ENCODE results near the gene EPB41L3. TPM values are rescaled to one million over a fixed set of nuclear protein-coding genes. Genes with fewer than 3 reads are reported as not detected.

EPB41L3 gene
- total and polyA plus RNA-seq, 4 experiments from 2014 or later = 0.89 to 3.3 (median 3.2) TPM; not detected in 1

DNA sequence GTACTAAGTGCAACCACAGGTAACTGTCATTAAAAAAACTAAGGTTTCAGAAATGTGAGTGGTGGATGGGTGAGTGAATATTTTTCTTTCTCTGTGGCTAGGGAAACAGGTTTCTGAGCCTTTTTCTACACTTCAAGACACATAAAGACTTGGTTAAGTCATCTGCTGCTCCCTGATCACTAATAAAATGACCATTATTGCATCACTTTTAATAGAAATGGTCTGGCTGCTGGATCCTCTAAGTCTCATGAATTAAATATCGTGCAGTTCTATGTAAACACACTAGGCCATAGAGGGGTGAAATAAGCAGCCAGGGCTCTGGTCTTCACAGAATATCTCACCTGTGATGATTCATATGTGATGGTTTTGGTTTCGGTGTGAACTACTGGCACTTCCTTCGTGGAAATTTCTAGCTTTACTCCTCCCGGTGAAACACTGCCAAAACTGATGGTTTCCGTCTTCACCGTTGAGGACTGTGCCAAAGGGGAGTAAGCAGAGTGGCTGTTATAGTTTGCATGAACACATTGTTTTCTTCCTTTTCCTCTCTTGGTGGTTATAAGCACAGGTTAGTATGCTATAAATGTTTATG, 147.8 kb downstream of the EPB41L3 start:
- intact Hi-C loops (cut with micrococcal nuclease) = loop anchor here (10.0 kb wide), 1 partner anchor 161 kb away; no protein-coding TSS in a partner anchor
- H3K9me3 Mint-ChIP-seq = no peaks in the 10 kb centered on the region
- DNase-seq = no peak

DNA sequence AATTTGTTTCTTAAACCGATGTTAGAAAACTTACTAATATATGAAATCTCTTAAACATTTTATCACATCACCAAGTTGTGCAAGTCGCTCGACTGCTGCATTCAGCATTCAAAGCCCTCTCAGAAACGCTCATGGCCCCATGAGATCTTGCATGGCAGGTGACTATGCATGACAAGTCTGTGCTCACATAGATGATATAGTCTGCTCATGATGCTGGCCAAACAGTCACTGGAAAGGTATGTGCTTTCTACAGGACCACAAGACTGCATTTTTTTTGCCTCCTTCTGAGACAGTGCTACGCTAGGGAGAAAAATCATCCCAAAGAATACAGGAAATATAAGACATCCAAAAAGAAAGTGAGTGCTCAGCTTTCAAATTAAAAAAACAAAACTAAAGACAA, 150.0 kb downstream of the EPB41L3 start:
- peaks cover 0 to 7% (median 0%) of the 10 kb centered on the region in 8 donors for H3K9me3 Mint-ChIP-seq
- DNase-seq = no peak
- Histone ChIP-seq H3K36me3 (ENCODE audit: insufficient read depth, low read length) (no peaks in the 10 kb centered on the region), H3K9me3 (ENCODE audit: control insufficient read depth in 1 of 2, low read length in 2 of 2) (no peaks in the 10 kb centered on the region), H3K27me3 (ENCODE audit: insufficient read depth, low read length) (no peaks in the 10 kb centered on the region), H3K4me3 (ENCODE audit: low read length in 2 of 2) (no peak overlapping the region), H3K27ac (ENCODE audit: low read depth, low read length) (no peak overlapping the region), H3K4me1 (ENCODE audit: insufficient read depth, low read length) (peaks cover 4% of the 10 kb centered on the region)
- POLR2A ChIA-PET (ENCODE audit: partially characterized antibody) = no interaction called here
- no peak overlapping the region for H3K4me3 Mint-ChIP-seq
- H3K4me1 Mint-ChIP-seq = peaks cover 0 to 15% (median 7%) of the 10 kb centered on the region in 4 donors
- CTCF ChIA-PET (ENCODE audit: partially characterized antibody) = no interaction called here
- intact Hi-C loops (cut with micrococcal nuclease) = loop anchor here (10.0 kb wide), 1 partner anchor 159 kb away; no protein-coding TSS in a partner anchor
- peaks cover 3 to 20% of the 10 kb centered on the region in 2 donors for H3K27me3 Mint-ChIP-seq
- peaks cover 0 to 3% of the 10 kb centered on the region in 2 donors for H3K36me3 Mint-ChIP-seq
- no peak overlapping the region for H3K27ac Mint-ChIP-seq

More for the DNA sequence above, 147.8 kb downstream of the EPB41L3 start:
- Histone ChIP-seq H3K4me1 (ENCODE audit: insufficient read depth, low read length) (peaks cover 4% of the 10 kb centered on the region), H3K4me3 (ENCODE audit: low read length in 2 of 2) (no peak overlapping the region), H3K9me3 (ENCODE audit: control insufficient read depth in 1 of 2, low read length in 2 of 2) (no peaks in the 10 kb centered on the region), H3K36me3 (ENCODE audit: insufficient read depth, low read length) (no peaks in the 10 kb centered on the region), H3K27ac (ENCODE audit: low read depth, low read length) (no peak overlapping the region), H3K27me3 (ENCODE audit: insufficient read depth, low read length) (no peaks in the 10 kb centered on the region)
- Mint-ChIP-seq H3K27ac (peak overlapping the region in 2 of 7 donors; percentile 22 to 58), H3K36me3 (no peaks in the 10 kb centered on the region), H3K4me3 (peak overlapping the region in 3 of 8 donors; percentile 16 to 38 (median 17)), H3K4me1 (peaks cover 0 to 15% (median 7%) of the 10 kb centered on the region in 4 donors), H3K27me3 (peaks cover 6 to 16% of the 10 kb centered on the region in 2 donors)
- CTCF ChIA-PET (ENCODE audit: partially characterized antibody) = no interaction called here
- POLR2A ChIA-PET (ENCODE audit: partially characterized antibody) = no interaction called here

DNA sequence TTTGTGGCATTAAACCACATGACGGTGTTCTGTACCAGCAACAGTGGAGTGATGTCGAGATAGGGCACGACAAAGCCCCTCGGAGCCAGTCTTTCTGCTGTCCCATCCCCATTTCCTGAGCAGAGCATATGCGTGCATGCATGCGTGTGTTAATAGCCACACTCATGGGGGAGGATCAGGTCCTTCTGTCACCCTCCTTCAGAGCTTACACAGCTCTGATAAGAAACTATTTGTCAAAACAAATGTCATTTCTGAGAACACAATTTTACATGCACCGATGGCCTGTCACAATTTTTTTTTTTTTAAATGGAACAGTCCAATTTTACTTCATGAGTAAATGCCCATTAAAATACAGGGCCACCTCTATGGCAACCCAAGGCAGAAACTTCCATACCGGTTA, 152.4 kb downstream of the EPB41L3 start:
- H3K27ac Mint-ChIP-seq = no peak overlapping the region
- H3K27ac ChIP-seq (ENCODE audit: low read depth, low read length) = no peak overlapping the region
- H3K27me3 Mint-ChIP-seq = peaks cover 2 to 24% of the 10 kb centered on the region in 2 donors

DNA sequence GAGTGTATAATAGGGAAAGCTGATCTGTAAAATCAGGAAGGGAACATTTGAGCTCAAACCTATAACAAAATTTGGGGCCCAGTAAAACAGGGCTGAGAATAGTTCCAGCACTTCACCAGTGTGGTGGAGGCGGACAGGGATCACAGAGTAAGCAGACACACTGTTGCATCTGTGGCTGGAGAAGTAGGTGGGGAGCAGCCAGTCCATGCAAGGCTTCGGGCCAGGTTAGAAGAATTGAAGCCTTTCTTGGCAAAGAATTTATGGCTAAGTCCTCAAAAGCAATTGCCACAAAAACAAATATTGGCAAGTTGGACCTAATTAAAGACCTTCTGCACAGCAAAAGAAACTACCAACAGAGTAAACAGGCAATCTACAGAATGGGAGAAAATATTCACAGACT, 154.4 kb downstream of the EPB41L3 start:
- Mint-ChIP-seq H3K27ac (no peak overlapping the region), H3K27me3 (peaks cover 0 to 16% of the 10 kb centered on the region in 2 donors), H3K36me3 (peaks cover 0 to 5% of the 10 kb centered on the region in 2 donors), H3K9me3 (peaks cover 0 to 11% (median 0%) of the 10 kb centered on the region in 8 donors), H3K4me3 (no peak overlapping the region), H3K4me1 (peaks cover 0 to under 1% (median 0%) of the 10 kb centered on the region in 4 donors)
- ChIA-PET CTCF (ENCODE audit: partially characterized antibody) (no interaction called here), POLR2A (ENCODE audit: partially characterized antibody) (no interaction called here)
- no peak overlapping the region for H3K4me3 ChIP-seq (ENCODE audit: low read length in 2 of 2)
- H3K36me3 ChIP-seq (ENCODE audit: insufficient read depth, low read length) = no peaks in the 10 kb centered on the region
- H3K27me3 ChIP-seq (ENCODE audit: insufficient read depth, low read length) = no peaks in the 10 kb centered on the region
- no peak overlapping the region for H3K27ac ChIP-seq (ENCODE audit: low read depth, low read length)
- no peak for DNase-seq
- intact Hi-C loops (cut with micrococcal nuclease) = no loop called here
- H3K4me1 ChIP-seq (ENCODE audit: insufficient read depth, low read length) = no peaks in the 10 kb centered on the region
- no peaks in the 10 kb centered on the region for H3K9me3 ChIP-seq (ENCODE audit: control insufficient read depth in 1 of 2, low read length in 2 of 2)

More for the DNA sequence above, 152.4 kb downstream of the EPB41L3 start:
- Mint-ChIP-seq H3K36me3 (peaks cover 0 to 5% of the 10 kb centered on the region in 2 donors), H3K4me1 (peaks cover 0 to 15% (median 7%) of the 10 kb centered on the region in 4 donors), H3K9me3 (peaks cover 0 to 11% (median 0%) of the 10 kb centered on the region in 8 donors), H3K4me3 (no peak overlapping the region)
- no peaks in the 10 kb centered on the region for H3K27me3 ChIP-seq (ENCODE audit: insufficient read depth, low read length)
- no peak overlapping the region for H3K4me3 ChIP-seq (ENCODE audit: low read length in 2 of 2)
- no peak for DNase-seq
- H3K4me1 ChIP-seq (ENCODE audit: insufficient read depth, low read length) = peaks cover 4% of the 10 kb centered on the region
- no peaks in the 10 kb centered on the region for H3K36me3 ChIP-seq (ENCODE audit: insufficient read depth, low read length)
- POLR2A ChIA-PET (ENCODE audit: partially characterized antibody) = no interaction called here
- CTCF ChIA-PET (ENCODE audit: partially characterized antibody) = no interaction called here
- no peaks in the 10 kb centered on the region for H3K9me3 ChIP-seq (ENCODE audit: control insufficient read depth in 1 of 2, low read length in 2 of 2)
- intact Hi-C loops (cut with micrococcal nuclease) = loop anchor here (10.0 kb wide), 1 partner anchor 157 kb away; no protein-coding TSS in a partner anchor

DNA sequence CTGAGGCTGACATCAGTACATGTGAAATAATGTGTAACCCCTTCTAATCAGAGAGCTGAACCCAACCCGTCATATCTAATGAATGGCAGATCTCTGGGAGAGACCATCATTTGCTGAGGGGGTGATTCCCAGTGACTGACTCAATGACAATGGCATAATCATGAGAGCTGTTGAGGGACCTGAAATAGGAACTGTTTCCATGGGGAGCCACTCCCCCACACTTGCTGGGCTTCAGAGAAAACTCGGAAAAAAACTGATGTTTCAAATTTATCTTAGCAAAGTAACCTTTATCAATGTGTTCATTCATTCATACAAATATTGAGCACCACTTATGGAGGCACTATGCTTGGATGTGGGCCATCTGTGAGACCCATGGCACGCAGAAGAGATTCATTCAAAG, 154.9 kb downstream of the EPB41L3 start:
- Histone ChIP-seq H3K27me3 (ENCODE audit: insufficient read depth, low read length) (no peaks in the 10 kb centered on the region), H3K9me3 (ENCODE audit: control insufficient read depth in 1 of 2, low read length in 2 of 2) (no peaks in the 10 kb centered on the region), H3K4me3 (ENCODE audit: low read length in 2 of 2) (no peak overlapping the region), H3K36me3 (ENCODE audit: insufficient read depth, low read length) (no peaks in the 10 kb centered on the region), H3K27ac (ENCODE audit: low read depth, low read length) (no peak overlapping the region), H3K4me1 (ENCODE audit: insufficient read depth, low read length) (no peaks in the 10 kb centered on the region)
- ChIA-PET CTCF (ENCODE audit: partially characterized antibody) (no interaction called here), POLR2A (ENCODE audit: partially characterized antibody) (no interaction called here)
- H3K36me3 Mint-ChIP-seq = peaks cover 0 to 5% of the 10 kb centered on the region in 2 donors
- intact Hi-C loops (cut with micrococcal nuclease) = no loop called here
- no peaks in the 10 kb centered on the region for H3K4me1 Mint-ChIP-seq
- H3K27ac Mint-ChIP-seq = no peak overlapping the region
- peaks cover 0 to 11% (median 0%) of the 10 kb centered on the region in 8 donors for H3K9me3 Mint-ChIP-seq
- no peak for DNase-seq
- peaks cover 0 to 12% of the 10 kb centered on the region in 2 donors for H3K27me3 Mint-ChIP-seq
- H3K4me3 Mint-ChIP-seq = no peak overlapping the region

DNA sequence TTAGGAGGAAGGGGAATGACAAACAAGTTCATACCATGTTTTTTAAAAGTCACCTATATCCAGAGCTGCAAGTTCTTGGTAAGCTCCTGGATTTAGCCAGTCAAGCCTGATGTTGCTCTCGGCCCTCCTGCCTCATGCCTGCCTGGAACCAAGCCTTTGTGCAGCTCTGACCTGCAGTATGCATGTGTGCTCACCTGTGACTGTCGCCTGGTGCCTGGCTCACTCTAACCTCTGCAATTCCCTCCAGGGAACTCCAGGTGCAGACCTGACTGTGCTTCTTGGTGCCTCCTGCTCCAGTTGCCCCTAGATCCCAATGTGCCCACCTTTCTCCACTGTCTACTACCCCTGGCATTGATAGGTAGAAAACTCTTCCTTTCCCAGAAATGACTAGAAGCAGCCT, 163.2 kb downstream of the EPB41L3 start:
- no peak overlapping the region for H3K27ac ChIP-seq (ENCODE audit: low read depth, low read length)
- H3K9me3 ChIP-seq (ENCODE audit: control insufficient read depth in 1 of 2, low read length in 2 of 2) = no peaks in the 10 kb centered on the region
- no peak for DNase-seq
- Mint-ChIP-seq H3K9me3 (no peaks in the 10 kb centered on the region), H3K27ac (no peak overlapping the region), H3K36me3 (no peaks in the 10 kb centered on the region), H3K4me1 (no peaks in the 10 kb centered on the region), H3K4me3 (no peak overlapping the region), H3K27me3 (no peaks in the 10 kb centered on the region)
- no peaks in the 10 kb centered on the region for H3K36me3 ChIP-seq (ENCODE audit: insufficient read depth, low read length)
- no peak overlapping the region for H3K4me3 ChIP-seq (ENCODE audit: low read length in 2 of 2)
- intact Hi-C loops (cut with micrococcal nuclease) = no loop called here
- no peaks in the 10 kb centered on the region for H3K4me1 ChIP-seq (ENCODE audit: insufficient read depth, low read length)
- no peaks in the 10 kb centered on the region for H3K27me3 ChIP-seq (ENCODE audit: insufficient read depth, low read length)
- ChIA-PET CTCF (ENCODE audit: partially characterized antibody) (no interaction called here), POLR2A (ENCODE audit: partially characterized antibody) (no interaction called here)

DNA sequence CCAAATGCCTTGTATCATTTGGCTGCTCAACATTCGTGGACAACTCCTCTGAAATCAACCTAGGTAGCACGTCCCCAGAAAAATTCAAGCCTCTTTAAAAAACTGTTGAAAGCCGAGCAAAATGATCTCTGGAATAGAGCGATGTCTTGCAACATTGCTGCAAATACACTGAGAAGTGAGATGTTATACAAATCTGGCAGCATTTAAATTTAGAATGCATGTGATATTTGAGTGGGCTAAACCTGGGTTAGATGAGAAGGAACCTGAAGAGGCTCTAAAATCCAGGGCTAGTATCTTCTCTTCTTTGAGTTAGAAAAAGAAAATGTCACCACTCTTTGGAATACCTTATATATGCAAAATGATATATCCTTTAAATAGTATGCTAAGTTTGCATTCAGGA, 166.8 kb downstream of the EPB41L3 start:
- no peaks in the 10 kb centered on the region for H3K36me3 ChIP-seq (ENCODE audit: insufficient read depth, low read length)
- H3K27me3 ChIP-seq (ENCODE audit: insufficient read depth, low read length) = no peaks in the 10 kb centered on the region
- Mint-ChIP-seq H3K4me1 (no peaks in the 10 kb centered on the region), H3K9me3 (no peaks in the 10 kb centered on the region), H3K36me3 (no peaks in the 10 kb centered on the region), H3K4me3 (no peak overlapping the region), H3K27ac (no peak overlapping the region), H3K27me3 (peaks cover 4 to 6% of the 10 kb centered on the region in 2 donors)
- H3K27ac ChIP-seq (ENCODE audit: low read depth, low read length) = no peak overlapping the region
- intact Hi-C loops (cut with micrococcal nuclease) = no loop called here
- H3K4me3 ChIP-seq (ENCODE audit: low read length in 2 of 2) = no peak overlapping the region
- POLR2A ChIA-PET (ENCODE audit: partially characterized antibody) = no interaction called here
- DNase-seq = no peak
- no peaks in the 10 kb centered on the region for H3K9me3 ChIP-seq (ENCODE audit: control insufficient read depth in 1 of 2, low read length in 2 of 2)
- CTCF ChIA-PET (ENCODE audit: partially characterized antibody) = no interaction called here
- H3K4me1 ChIP-seq (ENCODE audit: insufficient read depth, low read length) = no peaks in the 10 kb centered on the region
